ENCODE measurements around the gene PER3.

Gene PER3

GRCh38 chr1:7783826-7784491 lies at the start of gene PER3:
Gene PER3, plus strand, starts transcription at chr1:7784291. Its CDS starts 587 bp downstream, at chr1:7784878.
- DNase-seq = peak; percentile 93

GRCh38 chr1:7738044-7738443 lies 46.0 kb upstream of the PER3 start:
- DNase-seq = no peak

- DNase-seq = no peak
Measured at GRCh38 chr1:7743346-7743745, 40.7 kb upstream of the PER3 start.

GRCh38 chr1:7744882-7745281 lies 39.2 kb upstream of the PER3 start:
- DNase-seq = no peak

- DNase-seq = no peak
Measured at GRCh38 chr1:7745783-7746182, 38.3 kb upstream of the PER3 start.

GRCh38 chr1:7747605-7748004 lies 36.5 kb upstream of the PER3 start:
- DNase-seq = no peak

GRCh38 chr1:7749126-7749525 lies 35.0 kb upstream of the PER3 start:
- DNase-seq = no peak

GRCh38 chr1:7751174-7751573 lies 32.9 kb upstream of the PER3 start:
- DNase-seq = no peak

GRCh38 chr1:7752512-7753417 lies 31.3 kb upstream of the PER3 start:
- peak; percentile 38 for DNase-seq

- DNase-seq = no peak
Measured at GRCh38 chr1:7753641-7754040, 30.4 kb upstream of the PER3 start.

- no peak for DNase-seq
Measured at GRCh38 chr1:7754234-7754633, 29.9 kb upstream of the PER3 start.

GRCh38 chr1:7755448-7755847 lies 28.6 kb upstream of the PER3 start:
- DNase-seq = no peak

- no peak for DNase-seq
Measured at GRCh38 chr1:7760245-7760644, 23.8 kb upstream of the PER3 start.

- no peak for DNase-seq
Measured at GRCh38 chr1:7761103-7761502, 23.0 kb upstream of the PER3 start.

GRCh38 chr1:7767176-7767575 lies 16.9 kb upstream of the PER3 start:
- DNase-seq = no peak

GRCh38 chr1:7768583-7768982 lies 15.5 kb upstream of the PER3 start:
- no peak for DNase-seq

GRCh38 chr1:7769673-7770412 lies 14.2 kb upstream of the PER3 start:
- DNase-seq = no peak

- DNase-seq = no peak
Measured at GRCh38 chr1:7770669-7770996, 13.5 kb upstream of the PER3 start.

GRCh38 chr1:7770997-7771822 lies 12.9 kb upstream of the PER3 start, which contains the start of gene VAMP3:
Gene VAMP3, plus strand, starts transcription at chr1:7771296. Its CDS starts 88 bp downstream, at chr1:7771384.
- peak; percentile 92 for DNase-seq

GRCh38 chr1:7771823-7772299 lies 12.2 kb upstream of the PER3 start:
- no peak for DNase-seq

- DNase-seq = no peak
Measured at GRCh38 chr1:7777591-7777990, 6.5 kb upstream of the PER3 start.

GRCh38 chr1:7778133-7778628 lies 5.9 kb upstream of the PER3 start:
- DNase-seq = no peak
